Vagina (tissue), 2 donors: ENCODE measurements around the gene GAL3ST1. TPM values are rescaled to one million over a fixed set of nuclear protein-coding genes. Genes with fewer than 3 reads are reported as not detected.
"Not testable (repeated sequence)": the region's sequence is repeated elsewhere in the genome, so short reads cannot be mapped to it uniquely, and the experiment has no call there.

Experiments used
- DNase-seq, 2 donors: peaks; one replicate each; pipeline ENCODE4 v3.0.0-alpha.2; 2017; ENCODE audit errors: extremely low spot score in 2 of 2
- H3K27ac ChIP-seq: fragments of 200-600 bp; sonication (generic); one replicate; pipeline ENCODE4 v1.5.1; 2019
- H3K27me3 ChIP-seq: fragments of 200-600 bp; sonication (generic); one replicate; pipeline ENCODE4 v1.5.1; 2019
- H3K36me3 ChIP-seq, 2 donors: fragments of 200-600 bp; sonication (generic); one replicate each; pipeline ENCODE4 v1.5.1; 2017 to 2019
- H3K4me1 ChIP-seq: fragments of 200-600 bp; sonication (generic); one replicate; pipeline ENCODE4 v1.5.1; 2019
- H3K4me3 ChIP-seq, 2 donors: fragments of 200-600 bp; sonication (generic); 1 replicate in 1 of 2; 2 replicates in 1 of 2; pipeline ENCODE4 v1.5.1; 2016 to 2019
- H3K9me3 ChIP-seq: fragments of 200-600 bp; sonication (generic); one replicate; pipeline ENCODE4 v1.5.1; 2019
- POLR2A ChIP-seq, 2 donors: fragments of 450-650 bp; IDR thresholded peaks; one replicate each; pipeline ENCODE4 v1.6.1; 2017; ENCODE audit warnings: antibody characterized with exemption in 2 of 2, mild to moderate bottlenecking in 2 of 2, moderate library complexity in 2 of 2
- POLR2AphosphoS5 ChIP-seq, 2 donors: sonication (generic); formaldehyde crosslinking; IDR thresholded peaks; one replicate each; pipeline ENCODE4 v1.9.0; 2017; ENCODE audit warnings: antibody characterized with exemption in 2 of 2, mild to moderate bottlenecking in 2 of 2, low read depth in 1 of 2; ENCODE audit not compliant: insufficient read depth in 1 of 2
- intact Hi-C: fragments of 100-400 bp; cut with DNase I; formaldehyde crosslinking; loops from one replicate; pipeline ENCODE4 v1.15.1; 2023
- total RNA-seq: library from RNA; depleted of rRNA; stranded (reverse); fragments of >200 nt; gene quantifications from one replicate; pipeline ENCODE4 v1.2.3, GENCODE V29; 2016
- TF ChIP-seq, protein P1 (sequence below), 3 experiments: fragments of 450-650 bp in 2 of 3; fragments of 200-600 bp in 1 of 3; sonication (generic) in 1 of 3; IDR thresholded peaks; one replicate each; pipeline ENCODE4 v1.5.1; 2017 to 2019; ENCODE audit warnings: antibody characterized with exemption in 3 of 3, mild to moderate bottlenecking in 2 of 3, moderate library complexity in 2 of 3

GAL3ST1 gene
- total RNA-seq, 1 donor from 2014 or later = not detected

DNA sequence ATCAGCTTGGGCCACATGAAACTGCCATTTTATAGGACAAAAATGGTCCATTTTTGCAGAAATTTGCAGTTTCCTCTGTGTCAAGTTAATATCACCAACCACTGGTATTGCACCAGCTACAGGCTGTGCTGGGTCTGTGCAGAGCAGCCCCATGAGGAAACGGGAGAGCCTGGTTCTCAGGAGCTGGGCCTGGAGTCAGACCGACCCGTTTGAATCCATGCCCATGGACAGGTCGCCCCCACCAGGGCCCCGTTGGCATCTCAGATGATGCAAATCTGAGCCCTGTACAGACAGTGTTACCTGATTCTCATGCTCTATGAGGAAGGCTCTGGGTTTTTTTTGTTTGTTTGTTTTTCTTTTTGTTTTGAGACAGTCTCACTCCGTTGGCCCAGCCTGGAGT lies 18.1 kb downstream of the GAL3ST1 start:
- TF ChIP-seq POLR2AphosphoS5 (IDR thresholded peaks at IDR 0.05; ENCODE audit: insufficient read depth in 1 of 2, low read depth in 1 of 2) (no peak), POLR2A (IDR thresholded peaks at IDR 0.05) (no peak)
- TF ChIP-seq, protein P1, sequence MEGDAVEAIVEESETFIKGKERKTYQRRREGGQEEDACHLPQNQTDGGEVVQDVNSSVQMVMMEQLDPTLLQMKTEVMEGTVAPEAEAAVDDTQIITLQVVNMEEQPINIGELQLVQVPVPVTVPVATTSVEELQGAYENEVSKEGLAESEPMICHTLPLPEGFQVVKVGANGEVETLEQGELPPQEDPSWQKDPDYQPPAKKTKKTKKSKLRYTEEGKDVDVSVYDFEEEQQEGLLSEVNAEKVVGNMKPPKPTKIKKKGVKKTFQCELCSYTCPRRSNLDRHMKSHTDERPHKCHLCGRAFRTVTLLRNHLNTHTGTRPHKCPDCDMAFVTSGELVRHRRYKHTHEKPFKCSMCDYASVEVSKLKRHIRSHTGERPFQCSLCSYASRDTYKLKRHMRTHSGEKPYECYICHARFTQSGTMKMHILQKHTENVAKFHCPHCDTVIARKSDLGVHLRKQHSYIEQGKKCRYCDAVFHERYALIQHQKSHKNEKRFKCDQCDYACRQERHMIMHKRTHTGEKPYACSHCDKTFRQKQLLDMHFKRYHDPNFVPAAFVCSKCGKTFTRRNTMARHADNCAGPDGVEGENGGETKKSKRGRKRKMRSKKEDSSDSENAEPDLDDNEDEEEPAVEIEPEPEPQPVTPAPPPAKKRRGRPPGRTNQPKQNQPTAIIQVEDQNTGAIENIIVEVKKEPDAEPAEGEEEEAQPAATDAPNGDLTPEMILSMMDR (IDR thresholded peaks at IDR 0.05) = no peak
- intact Hi-C loops = no loop called here
- DNase-seq = no peak

DNA sequence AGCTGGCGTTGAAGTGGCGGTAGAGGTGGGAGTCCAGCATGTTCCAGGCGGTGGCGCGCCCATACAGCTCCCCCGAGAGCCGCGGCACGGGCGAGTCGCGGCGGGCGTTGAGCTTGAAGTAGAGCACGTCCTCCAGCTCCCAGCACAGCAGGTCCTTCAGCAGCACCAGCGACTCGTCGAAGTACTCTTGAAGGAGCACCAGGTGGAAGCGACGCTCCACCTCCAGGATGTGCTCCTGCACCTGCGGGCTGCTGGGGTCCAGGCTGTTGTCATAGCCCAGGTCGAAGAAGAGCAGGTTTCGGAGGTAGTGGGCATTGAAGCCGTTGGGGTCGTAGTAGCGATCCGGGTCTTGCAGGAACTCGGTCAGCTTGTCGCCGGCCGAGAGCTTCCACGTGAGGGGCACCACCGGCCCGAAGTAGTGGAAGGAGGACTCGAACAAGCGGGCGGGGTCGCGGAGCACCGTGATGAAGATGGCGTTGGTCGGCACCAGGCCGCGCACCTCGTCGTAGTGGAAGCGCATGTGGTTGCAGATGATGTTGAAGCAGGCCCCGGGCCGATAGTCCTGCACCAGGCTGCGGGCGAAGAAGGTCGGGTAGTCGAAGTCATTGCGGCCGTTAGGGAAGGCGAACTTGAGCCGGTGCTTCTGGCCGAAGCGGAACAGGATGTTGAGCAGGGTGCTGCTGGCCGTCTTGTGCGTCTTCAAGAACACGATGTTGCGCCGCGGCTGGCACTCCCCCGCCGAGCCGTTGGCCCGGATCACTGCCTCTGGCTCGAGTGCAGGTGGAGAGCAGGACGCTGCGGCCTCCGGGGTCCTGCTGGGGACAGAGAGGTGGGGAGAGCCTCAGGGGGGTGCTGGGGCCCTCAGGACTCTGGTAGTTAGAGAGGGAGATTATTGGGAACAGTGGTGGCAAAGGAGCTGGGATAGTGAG lies 18.9 kb downstream of the GAL3ST1 start:
- H3K27me3 ChIP-seq = no peaks in the 10 kb centered on the region
- no peaks in the 10 kb centered on the region for H3K9me3 ChIP-seq
- DNase-seq = no peak
- H3K27ac ChIP-seq = no peak overlapping the region
- H3K4me3 ChIP-seq = no peak overlapping the region
- intact Hi-C loops = no loop called here
- TF ChIP-seq POLR2A (IDR thresholded peaks at IDR 0.05) = no peak
- no peak for TF ChIP-seq POLR2AphosphoS5 (IDR thresholded peaks at IDR 0.05; ENCODE audit: insufficient read depth in 1 of 2, low read depth in 1 of 2)
- TF ChIP-seq, protein P1 (IDR thresholded peaks at IDR 0.05) = no peak
- H3K4me1 ChIP-seq = no peaks in the 10 kb centered on the region
- H3K36me3 ChIP-seq = no peaks in the 10 kb centered on the region

More for the DNA sequence above, 18.1 kb downstream of the GAL3ST1 start:
- no peaks in the 10 kb centered on the region for H3K27me3 ChIP-seq
- H3K27ac ChIP-seq = no peak overlapping the region
- H3K4me3 ChIP-seq = no peak overlapping the region
- no peaks in the 10 kb centered on the region for H3K4me1 ChIP-seq
- no peaks in the 10 kb centered on the region for H3K9me3 ChIP-seq
- H3K36me3 ChIP-seq = no peaks in the 10 kb centered on the region

DNA sequence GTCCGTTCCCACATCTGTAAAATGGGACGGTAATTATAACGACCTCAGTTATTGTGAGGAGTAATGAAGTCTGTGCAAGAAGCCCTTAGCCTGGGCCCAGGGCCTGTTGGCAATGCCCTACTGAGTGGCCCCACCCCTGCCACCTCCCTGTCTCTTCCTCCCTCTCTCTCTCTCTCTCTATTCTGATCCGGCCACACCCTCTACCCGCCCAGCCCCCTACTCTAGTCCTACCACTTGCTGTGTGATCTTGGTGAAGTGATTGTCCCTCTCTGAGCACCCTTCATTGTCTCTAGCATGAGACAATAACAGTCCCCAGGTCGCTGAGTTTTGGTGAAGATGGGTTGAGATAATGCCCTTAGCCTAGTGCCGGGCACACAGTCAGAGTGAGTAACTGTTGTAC lies 20.5 kb downstream of the GAL3ST1 start:
- intact Hi-C loops = no loop called here
- no peak for TF ChIP-seq POLR2A (IDR thresholded peaks at IDR 0.05)
- TF ChIP-seq, protein P1 (IDR thresholded peaks at IDR 0.05) = no peak
- no peak for TF ChIP-seq POLR2AphosphoS5 (IDR thresholded peaks at IDR 0.05; ENCODE audit: insufficient read depth in 1 of 2, low read depth in 1 of 2)
- Histone ChIP-seq H3K4me3 (no peak overlapping the region), H3K4me1 (no peaks in the 10 kb centered on the region), H3K27me3 (no peaks in the 10 kb centered on the region), H3K9me3 (no peaks in the 10 kb centered on the region), H3K36me3 (no peaks in the 10 kb centered on the region), H3K27ac (no peak overlapping the region)
- DNase-seq = no peak

DNA sequence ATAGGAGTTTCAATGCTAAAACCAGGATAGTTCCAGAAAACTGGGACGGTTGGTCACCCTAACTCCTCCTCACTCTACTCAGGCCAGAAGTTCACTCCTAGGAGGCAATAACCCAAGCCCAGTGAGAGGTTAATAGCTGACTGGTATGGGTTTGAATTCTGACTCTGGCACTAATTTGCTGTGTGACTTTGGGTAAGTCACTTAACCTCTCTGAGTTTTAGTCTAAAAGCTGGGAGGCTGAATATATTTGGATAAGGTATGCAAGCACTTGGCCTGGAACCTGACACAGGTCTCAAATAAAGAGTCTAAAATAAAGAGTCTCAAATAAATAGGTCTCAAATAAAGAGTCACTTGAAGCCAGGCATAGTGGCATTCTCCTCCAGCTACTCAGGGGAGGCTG lies 21.7 kb downstream of the GAL3ST1 start:
- no peaks in the 10 kb centered on the region for H3K36me3 ChIP-seq
- no peaks in the 10 kb centered on the region for H3K9me3 ChIP-seq
- H3K27ac ChIP-seq = no peak overlapping the region
- H3K4me1 ChIP-seq = no peaks in the 10 kb centered on the region
- TF ChIP-seq POLR2A (IDR thresholded peaks at IDR 0.05) = no peak
- TF ChIP-seq POLR2AphosphoS5 (IDR thresholded peaks at IDR 0.05; ENCODE audit: insufficient read depth in 1 of 2, low read depth in 1 of 2) = no peak
- TF ChIP-seq, protein P1 (IDR thresholded peaks at IDR 0.05) = no peak
- no peak for DNase-seq
- H3K4me3 ChIP-seq = no peak overlapping the region
- intact Hi-C loops = no loop called here
- no peaks in the 10 kb centered on the region for H3K27me3 ChIP-seq

DNA sequence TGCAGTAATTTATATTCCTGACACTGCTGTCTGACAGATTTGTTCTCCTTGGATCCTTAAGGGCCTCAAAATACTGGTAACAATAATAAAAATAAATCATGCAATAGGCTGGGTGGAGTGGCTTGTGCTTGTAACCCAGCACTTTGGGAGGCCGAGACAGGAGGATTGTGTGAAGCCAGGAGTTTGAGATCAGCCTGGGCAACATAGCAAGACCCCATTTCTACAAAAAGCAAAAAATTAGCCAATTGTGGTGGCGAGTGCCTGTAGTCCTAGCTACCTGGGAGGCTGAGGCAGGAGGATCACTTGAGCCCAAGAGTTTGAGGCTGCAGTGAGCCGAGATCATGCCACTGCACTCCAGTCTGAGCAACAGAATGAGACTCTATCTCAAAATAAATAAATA lies 22.7 kb downstream of the GAL3ST1 start:
- H3K36me3 ChIP-seq, H3K27me3 ChIP-seq, intact Hi-C loops, H3K4me1 ChIP-seq, H3K4me3 ChIP-seq, H3K27ac ChIP-seq, DNase-seq, H3K9me3 ChIP-seq: not testable (repeated sequence)
